Central memory CD8-positive, alpha-beta T cell (primary cell): Measurements from ENCODE around the gene RNF175.

Experiments
- ATAC-seq: fragments of 150-1000 bp; cut with Tn5 transposase; replicated peaks from 2 replicates; pipeline ENCODE4 v1.10.0; 2022; ENCODE audit warnings: mild to moderate bottlenecking, moderate FRiP score, moderate number of reproducible peaks; ENCODE audit not compliant: poor library complexity, severe bottlenecking; ENCODE audit errors: extremely low read depth
- DNase-seq, 2 donors: peaks; one replicate each; pipeline ENCODE4 v3.0.0; 2021; ENCODE audit warnings: low spot score in 2 of 2
- H3K27ac Mint-ChIP-seq: one replicate; pipeline ENCODE4 v1.8.0; 2022; ENCODE audit warnings: low read depth, mild to moderate bottlenecking, moderate library complexity, mixed read lengths
- H3K27me3 Mint-ChIP-seq: one replicate; pipeline ENCODE4 v1.8.0; 2022; ENCODE audit warnings: mixed read lengths
- H3K36me3 Mint-ChIP-seq: one replicate; pipeline ENCODE4 v1.8.0; 2022; ENCODE audit warnings: mild to moderate bottlenecking, moderate library complexity, mixed read lengths; ENCODE audit not compliant: insufficient read depth
- H3K4me1 Mint-ChIP-seq: one replicate; pipeline ENCODE4 v1.8.0; 2022; ENCODE audit warnings: mixed read lengths
- H3K4me3 Mint-ChIP-seq: one replicate; pipeline ENCODE4 v1.8.0; 2022; ENCODE audit warnings: mild to moderate bottlenecking, moderate library complexity, mixed read lengths
- H3K9me3 Mint-ChIP-seq: one replicate; pipeline ENCODE4 v1.8.0; 2022; ENCODE audit warnings: mixed read lengths

The RNF175 gene

GRCh38 chr4:153758136-153758535 is 1.7 kb downstream of the RNF175 start:
- ATAC-seq (no peak), DNase-seq (no peak)
- Mint-ChIP-seq H3K9me3 (no peaks in the 10 kb centered on the region), H3K27ac (no peak overlapping the region), H3K27me3 (peaks cover 60% of the 10 kb centered on the region), H3K4me3 (no peak overlapping the region), H3K36me3 (no peaks in the 10 kb centered on the region), H3K4me1 (no peaks in the 10 kb centered on the region)

DNA sequence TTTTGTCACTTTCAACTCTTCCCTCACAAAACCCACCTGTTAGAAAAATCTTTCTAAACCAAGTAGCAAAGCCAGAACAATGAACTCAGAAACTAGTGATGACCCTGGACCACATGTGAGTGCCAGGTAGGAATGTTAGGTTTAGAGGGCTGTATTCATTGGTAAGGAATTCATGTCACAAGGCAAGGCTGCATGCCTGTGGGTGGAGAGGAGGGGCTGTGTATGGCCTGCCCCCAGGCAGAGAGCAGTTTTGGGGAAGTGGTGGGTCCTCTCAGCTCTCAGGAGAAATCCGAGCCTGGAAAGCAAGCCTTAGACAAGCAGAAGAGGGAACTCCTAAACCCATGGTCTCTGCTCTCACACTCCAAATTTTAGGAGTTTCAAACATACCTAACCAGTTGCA is 2.4 kb downstream of the RNF175 start:
- Mint-ChIP-seq H3K9me3 (no peaks in the 10 kb centered on the region), H3K27ac (no peak overlapping the region), H3K27me3 (peaks cover 53% of the 10 kb centered on the region), H3K4me3 (no peak overlapping the region), H3K36me3 (no peaks in the 10 kb centered on the region), H3K4me1 (no peaks in the 10 kb centered on the region)
- DNase-seq (no peak), ATAC-seq (no peak)

- H3K4me1 Mint-ChIP-seq, result no peaks in the 10 kb centered on the region
- DNase-seq (no peak), ATAC-seq (no peak)
- no peaks in the 10 kb centered on the region for H3K9me3 Mint-ChIP-seq
- no peak overlapping the region for H3K27ac Mint-ChIP-seq
- H3K4me3 Mint-ChIP-seq, result no peak overlapping the region
- H3K27me3 Mint-ChIP-seq, result peaks cover 57% of the 10 kb centered on the region
- no peaks in the 10 kb centered on the region for H3K36me3 Mint-ChIP-seq
These were observed 4.6 kb downstream of the RNF175 start for GRCh38 chr4:153755186-153755585.

GRCh38 chr4:153750197-153750817 is 9.5 kb downstream of the RNF175 start:
- H3K36me3 Mint-ChIP-seq, result no peaks in the 10 kb centered on the region
- no peaks in the 10 kb centered on the region for H3K9me3 Mint-ChIP-seq
- ATAC-seq, result no peak
- DNase-seq, result no peak
- peaks cover 36% of the 10 kb centered on the region for H3K27me3 Mint-ChIP-seq
- H3K4me3 Mint-ChIP-seq, result no peak overlapping the region
- no peaks in the 10 kb centered on the region for H3K4me1 Mint-ChIP-seq
- H3K27ac Mint-ChIP-seq, result no peak overlapping the region

DNA sequence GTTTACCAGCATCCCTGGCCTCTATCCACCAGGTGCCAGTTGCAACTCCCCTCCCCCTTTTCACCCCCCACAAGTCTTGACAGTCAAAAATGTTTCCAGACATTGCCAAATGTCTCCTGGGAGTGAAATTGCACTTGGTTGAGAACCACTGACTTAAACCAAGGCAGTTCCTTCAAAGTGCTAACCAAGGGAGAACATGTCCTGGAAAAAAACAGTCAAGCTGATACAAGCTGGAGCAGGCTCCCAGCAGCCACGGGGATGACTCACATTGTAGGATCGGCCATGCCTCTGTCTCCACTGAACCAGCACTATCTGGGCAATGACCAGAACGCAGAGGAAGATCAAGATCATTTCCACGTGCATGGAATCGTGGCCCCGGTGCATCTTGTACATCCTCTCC is 11.4 kb downstream of the RNF175 start:
- no peaks in the 10 kb centered on the region for H3K9me3 Mint-ChIP-seq
- no peaks in the 10 kb centered on the region for H3K36me3 Mint-ChIP-seq
- ATAC-seq (no peak), DNase-seq (no peak)
- peaks cover 26% of the 10 kb centered on the region for H3K27me3 Mint-ChIP-seq
- no peaks in the 10 kb centered on the region for H3K4me1 Mint-ChIP-seq
- no peak overlapping the region for H3K4me3 Mint-ChIP-seq
- no peak overlapping the region for H3K27ac Mint-ChIP-seq

DNA sequence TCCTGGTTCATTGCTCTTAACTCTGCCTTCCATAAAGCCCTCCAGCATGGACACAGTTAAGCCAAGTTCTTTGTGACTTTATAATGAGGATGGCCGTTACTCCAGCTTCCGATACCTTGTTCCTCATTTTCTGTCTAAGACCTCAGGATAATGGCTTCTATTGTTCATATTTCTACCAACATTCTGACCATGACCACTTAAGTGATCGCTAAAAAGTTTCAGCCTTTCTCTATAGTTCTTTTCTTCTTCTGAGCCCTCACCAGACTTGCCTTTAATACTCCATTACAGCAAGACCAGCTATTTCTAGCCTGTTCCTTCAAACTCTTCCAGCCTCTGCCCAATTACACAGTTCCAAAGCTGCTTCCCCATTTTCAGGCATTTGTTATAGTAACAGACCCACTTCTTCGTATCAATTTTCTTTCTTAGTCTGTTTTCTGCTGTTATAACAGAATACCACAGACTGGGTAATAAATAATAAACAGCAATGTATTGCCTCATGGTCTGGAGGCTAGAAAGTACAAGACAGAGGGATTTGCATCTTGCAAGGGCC is 12.3 kb downstream of the RNF175 start:
- Mint-ChIP-seq H3K9me3 (no peaks in the 10 kb centered on the region), H3K36me3 (no peaks in the 10 kb centered on the region), H3K4me1 (no peaks in the 10 kb centered on the region), H3K27ac (no peak overlapping the region), H3K4me3 (no peak overlapping the region), H3K27me3 (peaks cover 33% of the 10 kb centered on the region)
- ATAC-seq (no peak), DNase-seq (no peak)

- Mint-ChIP-seq H3K4me3 (no peak overlapping the region), H3K4me1 (no peaks in the 10 kb centered on the region), H3K36me3 (no peaks in the 10 kb centered on the region), H3K27me3 (peaks cover 33% of the 10 kb centered on the region), H3K9me3 (peaks cover 8% of the 10 kb centered on the region), H3K27ac (no peak overlapping the region)
- ATAC-seq, result no peak
- no peak for DNase-seq
These were observed 14.2 kb downstream of the RNF175 start for GRCh38 chr4:153745651-153746050.

- Mint-ChIP-seq H3K9me3 (peaks cover 11% of the 10 kb centered on the region), H3K4me3 (no peak overlapping the region), H3K27ac (no peak overlapping the region), H3K4me1 (no peaks in the 10 kb centered on the region), H3K27me3 (peaks cover 52% of the 10 kb centered on the region), H3K36me3 (no peaks in the 10 kb centered on the region)
- DNase-seq, result no peak
- ATAC-seq, result no peak
These were observed 18.3 kb downstream of the RNF175 start for GRCh38 chr4:153741541-153741940.

DNA sequence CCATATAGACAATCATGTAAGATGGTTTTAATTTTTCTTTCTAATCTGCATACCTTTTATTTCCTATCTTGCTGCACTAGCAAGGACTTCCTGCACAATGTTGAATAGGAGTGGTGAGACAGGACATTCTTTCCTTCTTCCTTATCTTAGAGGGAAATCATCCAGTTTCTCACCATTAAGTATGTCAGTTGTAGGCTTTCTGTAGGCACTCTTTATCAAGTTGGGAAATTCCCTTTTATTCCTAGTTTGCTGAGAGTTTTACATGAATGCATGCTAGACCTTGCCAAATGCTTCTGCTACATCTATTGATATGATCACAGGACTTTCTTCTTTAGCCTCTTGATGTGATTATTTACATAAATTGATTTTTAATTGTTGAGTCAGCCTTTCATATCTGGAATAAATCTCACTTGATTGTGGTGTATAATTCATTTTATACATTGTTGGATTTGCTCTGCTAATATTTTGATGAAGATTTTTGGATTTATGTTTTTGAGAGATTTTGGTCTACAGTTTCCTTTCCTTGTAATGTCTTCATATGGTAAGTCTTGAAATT is 23.8 kb downstream of the RNF175 start:
- ATAC-seq (no peak), DNase-seq (no peak)
- no peaks in the 10 kb centered on the region for H3K36me3 Mint-ChIP-seq
- no peak overlapping the region for H3K27ac Mint-ChIP-seq
- H3K4me3 Mint-ChIP-seq, result no peak overlapping the region
- H3K4me1 Mint-ChIP-seq, result no peaks in the 10 kb centered on the region
- H3K9me3 Mint-ChIP-seq, result peaks cover 6% of the 10 kb centered on the region
- peaks cover 66% of the 10 kb centered on the region for H3K27me3 Mint-ChIP-seq

DNA sequence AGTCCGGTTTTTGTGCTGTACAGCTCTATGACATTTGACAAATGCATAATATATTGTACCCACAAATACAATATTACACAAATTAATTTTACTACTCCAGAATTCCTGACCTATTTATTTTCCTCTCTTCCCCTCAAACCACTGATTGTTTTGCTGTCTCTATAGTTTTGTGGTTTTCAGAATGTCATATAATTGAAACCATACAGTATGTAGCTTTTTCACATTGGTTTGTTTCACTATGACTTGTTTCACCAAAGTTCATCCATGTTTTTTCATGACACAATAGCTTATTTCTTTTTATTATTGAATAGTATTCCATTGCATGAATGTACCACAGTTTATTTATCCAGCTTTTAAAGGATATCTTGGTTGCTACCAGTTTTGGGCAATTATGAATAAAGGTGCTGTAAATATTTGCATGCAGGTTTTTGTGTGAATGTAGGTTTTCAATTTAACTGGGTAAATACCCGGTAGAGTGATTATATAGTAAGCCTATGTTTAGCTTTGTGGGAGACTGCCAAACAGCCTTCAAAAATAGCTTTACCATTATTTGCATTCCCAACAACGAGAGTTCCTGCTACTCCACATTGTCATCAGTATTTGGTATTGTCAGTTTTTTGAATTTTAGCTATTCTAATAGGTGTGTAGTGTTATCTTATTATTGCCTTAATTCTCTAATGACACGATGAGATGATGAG is 25.9 kb downstream of the RNF175 start:
- Mint-ChIP-seq H3K27me3 (peaks cover 47% of the 10 kb centered on the region), H3K36me3 (no peaks in the 10 kb centered on the region), H3K4me3 (no peak overlapping the region), H3K27ac (no peak overlapping the region), H3K9me3 (no peaks in the 10 kb centered on the region), H3K4me1 (no peaks in the 10 kb centered on the region)
- DNase-seq, result no peak
- ATAC-seq, result no peak

DNA sequence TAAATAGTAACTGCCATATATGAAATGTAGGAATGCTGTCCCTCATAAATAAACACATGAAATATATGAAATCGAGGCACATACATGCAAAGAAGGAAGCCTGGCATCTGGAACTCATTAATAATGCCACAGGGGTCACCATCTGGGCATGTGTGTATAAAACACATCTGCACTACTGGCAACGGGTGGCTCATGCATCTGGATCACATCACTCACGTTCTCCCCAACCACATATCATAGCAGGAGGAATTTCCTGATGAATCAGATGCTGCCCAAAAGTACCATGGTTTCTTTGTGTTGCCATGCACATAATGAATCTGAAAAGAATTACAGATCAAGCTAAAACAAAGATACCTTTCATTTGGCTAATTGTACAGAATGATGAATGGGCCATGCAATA is 28.6 kb downstream of the RNF175 start:
- Mint-ChIP-seq H3K36me3 (no peaks in the 10 kb centered on the region), H3K4me1 (no peaks in the 10 kb centered on the region), H3K4me3 (no peak overlapping the region), H3K27me3 (peaks cover 33% of the 10 kb centered on the region), H3K27ac (no peak overlapping the region), H3K9me3 (no peaks in the 10 kb centered on the region)
- ATAC-seq (no peak), DNase-seq (no peak)

GRCh38 chr4:153729895-153730294 is 29.9 kb downstream of the RNF175 start:
- DNase-seq, result no peak
- Mint-ChIP-seq H3K27me3 (peaks cover 22% of the 10 kb centered on the region), H3K27ac (no peak overlapping the region), H3K9me3 (no peaks in the 10 kb centered on the region), H3K4me1 (no peaks in the 10 kb centered on the region), H3K4me3 (no peak overlapping the region), H3K36me3 (no peaks in the 10 kb centered on the region)
- no peak for ATAC-seq

DNA sequence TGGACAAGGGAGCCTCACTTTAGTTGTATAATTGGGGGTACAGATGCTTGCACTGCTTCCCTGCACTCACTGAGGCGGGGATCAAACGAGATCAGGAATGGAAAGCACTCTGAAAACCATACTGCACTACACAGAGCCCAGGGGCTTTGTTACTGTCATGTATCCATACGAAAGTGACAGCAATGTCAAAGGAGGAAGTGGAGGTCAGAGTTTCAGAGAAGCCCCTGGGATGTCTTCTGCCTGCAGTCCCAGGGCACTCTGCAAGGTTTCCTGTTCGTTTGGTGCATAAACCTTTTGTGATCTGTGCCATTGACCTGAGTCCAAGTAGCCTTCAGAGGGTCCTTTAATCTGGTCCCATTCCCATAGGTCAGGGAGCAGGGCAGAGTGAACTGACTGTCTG is 31.2 kb downstream of the RNF175 start:
- Mint-ChIP-seq H3K36me3 (no peaks in the 10 kb centered on the region), H3K4me3 (no peak overlapping the region), H3K9me3 (no peaks in the 10 kb centered on the region), H3K4me1 (no peaks in the 10 kb centered on the region), H3K27ac (no peak overlapping the region), H3K27me3 (peaks cover 34% of the 10 kb centered on the region)
- ATAC-seq (no peak), DNase-seq (no peak)
